Medulla oblongata (tissue), 1 donor: Measurements from ENCODE around the gene LSM2.
A peak's percentile ranks its signal among the peaks of the same experiment; 100 is the strongest.
"Not testable (repeated sequence)": the region's sequence is repeated elsewhere in the genome, so short reads cannot be mapped to it uniquely, and the experiment has no call there.

Experiments
- DNase-seq: peaks from one replicate; pipeline ENCODE4 v3.0.0-alpha.2; 2015; ENCODE audit errors: extremely low spot score

Gene LSM2

DNA sequence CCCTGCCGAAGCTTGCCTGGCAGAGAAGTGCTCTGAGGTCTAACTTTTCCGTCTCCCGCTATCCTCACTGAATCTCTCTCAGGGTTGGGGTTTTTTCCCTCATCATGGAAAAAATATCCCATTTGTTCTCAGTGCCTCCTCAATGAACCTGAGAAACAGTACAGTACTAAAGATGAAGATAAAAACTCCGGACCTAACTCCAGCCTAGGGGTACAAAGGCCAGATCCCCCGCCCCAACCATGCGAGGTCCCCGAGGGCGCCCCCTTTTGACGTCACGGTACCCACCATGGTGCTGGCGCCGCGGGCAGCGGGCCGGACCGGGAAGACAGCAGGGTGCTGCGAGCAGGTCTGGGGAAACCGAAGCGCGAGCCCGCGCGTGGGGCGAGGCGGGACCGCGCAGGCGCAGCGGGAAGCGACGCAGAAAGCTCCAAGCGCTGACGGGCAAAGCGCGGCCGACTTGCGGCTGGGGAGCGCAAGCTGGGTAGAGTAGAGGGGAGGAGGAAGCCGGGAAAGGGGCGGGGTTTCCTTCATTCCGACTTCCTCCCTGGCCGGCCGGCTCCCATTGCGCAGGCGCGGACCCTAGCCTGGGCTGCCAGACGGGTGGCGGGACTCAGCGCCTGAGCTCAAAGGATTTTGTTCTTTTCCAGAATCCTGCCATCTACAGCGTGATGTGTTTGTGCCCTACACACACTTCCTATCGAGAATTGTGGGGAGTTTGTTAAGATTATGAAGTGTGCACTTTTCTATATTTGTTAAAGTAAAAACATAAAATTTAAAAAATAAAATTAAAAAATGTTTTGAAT is at the start of gene LSM2:
Gene LSM2 (minus strand): TSS at position 497 of the 803 bp plus-strand sequence. CDS start 209 bp downstream, at position 288.
- peak; percentile 98 for DNase-seq

DNA sequence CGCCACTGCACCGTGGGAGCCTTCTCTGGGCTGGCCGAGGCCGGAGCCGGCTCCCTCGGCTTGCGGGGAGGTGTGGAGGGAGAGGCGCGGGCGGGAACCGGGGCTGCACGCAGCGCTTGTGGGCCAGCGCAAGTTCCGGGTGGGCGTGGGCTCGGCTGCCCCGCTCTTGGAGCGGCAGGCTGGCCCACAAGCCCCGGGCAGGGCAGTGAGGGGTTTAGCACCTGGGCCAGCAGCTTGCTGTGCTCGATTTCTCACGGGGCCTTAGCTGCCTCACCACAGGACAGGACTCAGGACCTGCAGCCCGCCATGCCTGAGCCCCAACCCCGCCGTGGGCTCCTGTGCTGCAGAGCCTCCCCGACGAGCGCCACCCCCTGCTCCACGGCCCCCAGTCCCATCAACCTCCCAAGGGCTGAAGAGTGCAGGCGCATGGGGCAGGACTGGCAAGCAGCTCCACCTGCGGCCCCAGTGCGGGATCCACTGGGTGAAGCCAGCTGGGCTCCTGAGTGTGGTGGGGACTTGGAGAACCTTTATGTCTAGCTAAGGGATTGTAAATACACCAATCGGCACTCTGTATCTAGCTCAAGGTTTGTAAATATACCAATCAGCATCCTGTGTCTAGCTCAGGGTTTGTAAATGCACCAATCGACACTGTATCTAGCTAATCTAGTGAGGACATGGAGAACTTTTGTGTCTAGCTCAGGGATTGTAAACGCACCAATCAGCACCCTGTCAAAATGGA is 45.4 kb upstream of the LSM2 start:
- DNase-seq: not testable (repeated sequence)

DNA sequence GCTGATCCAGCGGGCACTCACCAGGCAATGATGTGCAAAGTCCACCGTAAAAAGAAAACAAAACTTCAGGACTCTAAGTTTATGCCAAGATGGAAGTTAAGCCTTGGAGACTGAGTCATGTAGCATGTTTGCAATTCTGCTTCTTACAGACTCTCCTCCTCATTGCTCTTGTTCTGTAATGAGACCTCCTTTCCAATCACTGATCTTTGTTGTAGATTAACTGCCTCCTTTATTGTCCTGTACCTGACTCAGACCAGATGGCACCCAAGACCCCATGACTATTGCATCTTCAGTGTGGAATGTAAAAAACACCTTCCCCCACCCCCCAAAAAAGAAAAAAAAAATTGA is 44.7 kb upstream of the LSM2 start:
- no peak for DNase-seq

GRCh38 chr6:31850765-31851484 is 44.2 kb upstream of the LSM2 start:
- no peak for DNase-seq

DNA sequence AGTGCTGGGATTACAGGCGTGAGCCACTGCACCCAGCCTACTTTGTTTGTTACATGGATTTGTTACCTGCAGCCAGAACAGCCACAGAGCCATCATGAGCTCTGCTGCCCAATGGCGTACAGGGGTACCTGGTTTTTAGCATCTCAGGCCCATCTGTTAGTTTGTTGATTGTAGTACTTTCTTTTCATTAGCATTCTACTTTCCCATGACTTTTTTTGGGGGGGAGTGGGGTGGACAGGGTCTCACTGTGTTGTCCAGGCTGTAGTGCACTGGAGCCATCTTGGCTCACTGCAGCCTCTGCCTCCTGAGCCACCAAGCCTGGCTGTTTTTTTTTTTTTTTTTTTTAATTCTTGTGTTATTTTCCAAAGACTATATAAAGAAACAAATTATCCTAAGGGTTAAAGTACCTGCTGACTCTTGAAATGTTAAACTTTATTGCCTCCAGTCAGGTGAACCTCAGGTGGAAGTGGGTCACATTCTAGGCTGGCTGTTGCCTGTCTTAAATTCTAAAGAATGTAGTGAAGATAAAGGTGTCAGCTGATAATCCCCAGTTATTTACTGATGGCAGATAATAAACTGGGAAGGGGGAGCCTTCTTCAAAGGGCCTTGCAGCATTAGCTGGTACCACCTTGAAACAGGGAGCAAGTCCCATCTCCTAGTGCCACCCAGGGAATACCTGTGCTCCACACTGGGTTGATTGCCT is 40.7 kb upstream of the LSM2 start:
- DNase-seq: no peak

- no peak for DNase-seq
Measured at GRCh38 chr6:31844507-31844906, 37.7 kb upstream of the LSM2 start.

DNA sequence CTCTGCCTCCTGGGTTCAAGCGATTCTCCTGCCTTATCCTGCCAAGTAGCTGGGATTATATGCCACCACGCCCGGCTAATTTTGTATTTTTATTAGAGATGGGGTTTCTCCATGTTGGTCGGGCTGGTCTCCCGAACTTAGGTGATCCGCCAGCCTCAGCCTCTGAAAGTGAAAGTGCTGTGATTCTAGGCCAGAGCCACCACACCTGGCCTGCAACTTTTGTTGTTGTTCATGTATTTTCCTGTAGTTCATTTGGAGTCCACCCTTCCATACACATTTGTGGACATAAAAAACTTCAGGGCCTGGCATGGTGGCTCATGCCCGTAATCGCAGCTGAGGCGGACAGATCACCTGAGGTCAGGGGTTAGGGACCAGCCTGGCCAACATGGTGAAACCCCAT is 35.3 kb upstream of the LSM2 start:
- DNase-seq: no peak

- not testable (repeated sequence) for DNase-seq
Measured at GRCh38 chr6:31839779-31840126, 33.0 kb upstream of the LSM2 start.

DNA sequence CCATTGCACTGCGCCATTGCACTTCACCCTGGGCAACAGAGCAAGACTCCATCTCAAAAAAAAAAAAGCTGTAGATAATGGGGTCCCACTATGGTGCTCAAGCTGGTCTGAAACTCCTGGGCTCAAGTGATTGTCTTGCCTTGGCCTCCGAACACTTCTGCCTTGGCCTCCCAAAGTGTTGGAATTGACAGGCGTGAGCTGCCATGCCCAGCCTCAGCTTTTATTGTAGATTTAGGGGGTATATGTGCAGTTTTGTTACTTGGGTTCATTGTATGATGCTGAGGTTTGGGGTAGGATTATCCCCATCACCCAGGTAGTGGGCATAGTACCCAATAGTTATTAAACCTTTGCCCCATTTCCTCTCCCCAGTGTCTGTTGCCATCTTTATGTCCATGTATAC is 32.2 kb upstream of the LSM2 start:
- no peak for DNase-seq

GRCh38 chr6:31838114-31838553 is 31.4 kb upstream of the LSM2 start:
- not testable (repeated sequence) for DNase-seq

DNA sequence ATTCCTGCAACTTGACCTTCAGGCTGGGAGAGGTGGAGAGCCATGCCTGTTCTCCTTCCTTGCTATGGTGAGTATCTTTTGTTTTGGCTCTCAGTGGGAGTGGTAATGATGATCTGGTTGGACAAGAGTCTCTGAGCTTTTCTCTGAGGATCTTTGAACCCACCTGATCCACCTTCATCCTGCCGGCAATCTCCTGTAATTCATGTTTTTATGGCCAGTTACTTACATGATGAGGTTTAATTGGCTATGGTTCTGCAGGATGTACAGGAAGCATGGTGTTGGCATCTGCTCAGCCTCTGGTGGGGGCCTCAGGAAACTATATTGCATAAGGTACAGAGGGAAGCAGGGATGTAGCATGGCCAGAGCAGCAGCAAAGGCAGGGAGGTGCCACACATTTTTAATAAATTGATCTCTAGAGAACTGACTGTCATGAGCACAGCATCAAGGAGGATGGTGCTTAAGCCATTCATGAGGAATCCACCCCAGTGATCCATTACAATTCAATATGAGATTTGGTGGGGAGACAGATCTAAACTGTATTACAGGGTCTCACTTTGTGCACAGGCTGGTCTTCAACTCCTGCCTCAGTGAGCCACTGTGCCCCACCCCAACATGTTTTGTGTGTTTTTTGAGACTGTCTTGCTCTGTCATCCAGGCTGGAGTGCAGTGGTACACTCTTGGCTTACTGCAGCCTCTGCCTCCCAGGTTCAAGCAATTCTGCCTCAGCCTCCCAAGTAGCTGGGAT is 30.8 kb upstream of the LSM2 start:
- DNase-seq: no peak

DNA sequence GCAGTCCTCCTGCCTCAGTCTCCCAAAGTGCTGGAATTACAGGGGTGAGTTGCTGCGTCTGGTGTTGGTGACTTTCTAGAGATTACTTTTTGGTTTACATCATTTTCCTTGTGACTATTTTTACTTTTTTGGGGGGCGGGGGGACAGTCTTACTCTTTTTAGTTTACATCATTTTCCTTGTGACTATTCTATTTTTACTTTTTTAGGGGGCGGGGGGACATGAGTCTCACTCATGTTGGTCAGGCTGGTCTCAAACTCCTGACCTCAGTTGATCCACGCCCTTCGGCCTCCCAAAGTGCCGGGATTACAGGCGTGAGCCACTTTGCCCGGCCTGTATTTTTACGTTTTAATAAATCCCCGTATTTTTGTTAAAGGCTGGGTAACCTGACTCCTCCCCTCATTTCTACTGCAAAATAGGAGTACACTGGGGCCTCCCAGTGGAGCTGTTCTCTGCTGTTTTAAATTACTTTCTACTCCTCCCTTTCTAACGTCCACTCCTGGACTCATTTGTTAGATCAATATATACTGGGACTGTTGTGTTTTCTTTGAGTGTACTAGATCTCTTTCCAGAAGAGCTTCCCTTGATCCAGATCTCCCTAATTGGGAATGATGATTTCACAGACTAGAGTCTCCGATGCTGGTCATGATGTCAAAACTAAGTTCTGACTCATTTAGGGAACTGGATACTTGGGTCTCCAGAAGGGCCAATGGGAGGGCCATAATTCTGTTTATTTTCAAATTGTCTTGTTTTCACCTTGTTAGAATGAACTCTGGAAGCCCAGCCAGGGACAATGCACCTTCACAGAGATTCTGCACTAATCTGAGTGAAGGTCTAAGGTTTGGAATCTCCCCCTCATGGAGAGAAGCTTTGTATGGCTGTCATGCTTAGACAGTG is 30.0 kb upstream of the LSM2 start:
- DNase-seq: no peak

DNA sequence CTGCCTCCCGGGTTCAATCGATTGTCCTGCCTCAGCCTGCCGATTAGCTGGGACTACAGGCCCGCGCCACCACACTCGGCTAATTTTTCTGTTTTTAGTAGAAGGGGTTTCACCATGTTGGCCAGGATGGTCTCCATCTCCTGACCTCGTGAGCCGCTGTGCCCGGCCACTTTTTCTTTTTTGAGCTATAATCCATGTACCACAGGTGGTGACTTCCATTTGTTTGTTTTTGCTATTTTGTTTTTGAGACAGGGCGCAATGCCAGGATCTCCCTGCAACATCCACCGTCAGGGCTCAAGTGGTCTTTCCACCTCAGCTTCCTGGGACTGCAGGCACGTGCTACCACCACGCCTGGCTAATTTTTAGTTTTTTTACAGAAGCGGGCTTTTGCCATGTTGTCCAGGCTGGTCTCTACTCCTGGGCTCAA is 29.3 kb upstream of the LSM2 start:
- DNase-seq: no peak

GRCh38 chr6:31834367-31835250 is 27.8 kb upstream of the LSM2 start:
- DNase-seq: peak; percentile 93

GRCh38 chr6:31831350-31832215 is 24.8 kb upstream of the LSM2 start:
- peak; percentile 58 for DNase-seq

DNA sequence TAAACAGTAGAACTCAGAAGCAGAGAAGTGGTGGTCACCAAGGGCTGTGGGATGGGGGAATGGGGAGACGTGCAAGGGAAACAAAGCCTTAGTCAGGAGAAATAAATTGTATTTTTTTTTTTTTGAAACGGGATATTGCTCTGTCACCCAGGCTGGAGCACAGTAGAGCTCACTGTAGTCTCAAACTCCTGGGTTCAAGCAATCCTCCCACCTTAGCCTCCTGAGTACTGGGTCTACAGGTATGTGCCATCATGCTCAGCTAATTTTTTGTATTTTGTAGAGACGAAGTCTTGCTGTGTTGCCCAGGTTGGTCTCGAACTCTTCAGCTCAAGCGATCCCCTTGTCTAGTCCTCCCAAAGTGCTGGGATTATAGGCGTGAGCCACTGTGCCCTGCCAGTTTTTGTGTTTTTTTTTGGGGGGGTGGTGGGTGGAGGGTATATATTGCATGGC is 24.1 kb upstream of the LSM2 start:
- DNase-seq: peak; percentile 80

DNA sequence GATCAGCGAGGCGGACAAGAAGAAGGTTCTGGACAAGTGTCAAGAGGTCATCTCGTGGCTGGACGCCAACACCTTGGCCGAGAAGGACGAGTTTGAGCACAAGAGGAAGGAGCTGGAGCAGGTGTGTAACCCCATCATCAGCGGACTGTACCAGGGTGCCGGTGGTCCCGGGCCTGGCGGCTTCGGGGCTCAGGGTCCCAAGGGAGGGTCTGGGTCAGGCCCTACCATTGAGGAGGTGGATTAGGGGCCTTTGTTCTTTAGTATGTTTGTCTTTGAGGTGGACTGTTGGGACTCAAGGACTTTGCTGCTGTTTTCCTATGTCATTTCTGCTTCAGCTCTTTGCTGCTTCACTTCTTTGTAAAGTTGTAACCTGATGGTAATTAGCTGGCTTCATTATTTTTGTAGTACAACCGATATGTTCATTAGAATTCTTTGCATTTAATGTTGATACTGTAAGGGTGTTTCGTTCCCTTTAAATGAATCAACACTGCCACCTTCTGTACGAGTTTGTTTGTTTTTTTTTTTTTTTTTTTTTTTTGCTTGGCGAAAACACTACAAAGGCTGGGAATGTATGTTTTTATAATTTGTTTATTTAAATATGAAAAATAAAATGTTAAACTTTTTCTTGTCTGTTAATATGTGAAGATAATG is 23.0 kb upstream of the LSM2 start:
- peak; percentile 84 for DNase-seq
